GM19238 (cell line): ENCODE measurements around the gene PCBP4.
"Not testable (repeated sequence)": the region's sequence is repeated elsewhere in the genome, so short reads cannot be mapped to it uniquely, and the experiment has no call there.

Experiments
- DNase-seq: peaks from one replicate; pipeline ENCODE4 v3.0.0; 2011; ENCODE audit warnings: low spot score; ENCODE audit not compliant: insufficient read length

Gene PCBP4

GRCh38 chr3:51994530-51994929, 27.3 kb upstream of the PCBP4 start:
- DNase-seq = no peak

- DNase-seq = not testable (repeated sequence)
These were observed 26.4 kb upstream of the PCBP4 start for GRCh38 chr3:51993657-51994056.

GRCh38 chr3:51992017-51992682, 24.9 kb upstream of the PCBP4 start:
- no peak for DNase-seq

- not testable (repeated sequence) for DNase-seq
These were observed 23.3 kb upstream of the PCBP4 start for GRCh38 chr3:51990501-51990971.

GRCh38 chr3:51988286-51989146, 21.3 kb upstream of the PCBP4 start:
- DNase-seq = no peak

- DNase-seq = no peak
These were observed 20.3 kb upstream of the PCBP4 start for GRCh38 chr3:51987568-51987967.

GRCh38 chr3:51986010-51986947, 19.0 kb upstream of the PCBP4 start:
- DNase-seq = no peak

GRCh38 chr3:51985063-51985462, 17.8 kb upstream of the PCBP4 start:
- no peak for DNase-seq

GRCh38 chr3:51984269-51984647, 17.0 kb upstream of the PCBP4 start:
- DNase-seq = no peak

GRCh38 chr3:51983578-51984268, 16.5 kb upstream of the PCBP4 start:
- DNase-seq = no peak

GRCh38 chr3:51982838-51983577, 15.8 kb upstream of the PCBP4 start, which contains the start of gene ACY1:
Gene ACY1, plus strand, starts transcription at chr3:51983535. Its CDS starts 530 bp downstream, at chr3:51984065.
- DNase-seq = peak; percentile 95

- peak; percentile 83 for DNase-seq
These were observed 15.1 kb upstream of the PCBP4 start for GRCh38 chr3:51982352-51982837.

GRCh38 chr3:51980253-51980652, 13.0 kb upstream of the PCBP4 start:
- DNase-seq = no peak

- no peak for DNase-seq
These were observed 10.9 kb upstream of the PCBP4 start for GRCh38 chr3:51978143-51978502.

- DNase-seq = no peak
These were observed 10.3 kb upstream of the PCBP4 start for GRCh38 chr3:51977446-51978142.

GRCh38 chr3:51975852-51976549, 8.7 kb upstream of the PCBP4 start:
- DNase-seq = no peak

- peak; percentile 91 for DNase-seq
These were observed 8.0 kb upstream of the PCBP4 start, which contains the start of gene ABHD14A for GRCh38 chr3:51974963-51975851. Gene ABHD14A, plus strand, starts transcription at chr3:51975064. Its CDS starts 72 bp downstream, at chr3:51975136.
